ENCODE data around the gene PSORS1C2.
"Not testable (repeated sequence)": the region's sequence is repeated elsewhere in the genome, so short reads cannot be mapped to it uniquely, and the experiment has no call there.

PSORS1C2 gene

GRCh38 chr6:31138982-31139381 is at the start of gene PSORS1C2:
Gene PSORS1C2, minus strand, starts transcription at chr6:31139066. Its CDS starts 40 bp downstream, at chr6:31139026.
- no peak for DNase-seq

- no peak for DNase-seq
These were observed 48.9 kb upstream of the PSORS1C2 start for GRCh38 chr6:31187780-31188194.

GRCh38 chr6:31186052-31186734 is 47.3 kb upstream of the PSORS1C2 start:
- no peak for DNase-seq

DNA sequence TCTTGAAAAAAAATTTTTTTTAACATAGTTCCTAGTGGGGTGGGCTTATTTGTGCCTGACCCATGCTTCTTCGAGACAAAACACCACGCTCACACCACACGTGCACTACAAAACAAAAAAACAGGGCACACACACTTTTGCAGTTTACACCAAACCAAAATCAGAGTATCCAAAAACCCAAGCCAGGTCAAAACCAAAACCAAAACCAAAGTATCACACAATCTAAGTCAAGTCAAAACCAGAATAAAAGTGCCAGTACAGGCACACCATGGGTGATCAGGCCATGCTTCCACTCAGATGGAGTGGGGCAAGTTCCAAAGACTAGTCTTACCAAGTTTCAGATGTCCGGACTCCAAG is 46.8 kb upstream of the PSORS1C2 start:
- DNase-seq, result not testable (repeated sequence)

DNA sequence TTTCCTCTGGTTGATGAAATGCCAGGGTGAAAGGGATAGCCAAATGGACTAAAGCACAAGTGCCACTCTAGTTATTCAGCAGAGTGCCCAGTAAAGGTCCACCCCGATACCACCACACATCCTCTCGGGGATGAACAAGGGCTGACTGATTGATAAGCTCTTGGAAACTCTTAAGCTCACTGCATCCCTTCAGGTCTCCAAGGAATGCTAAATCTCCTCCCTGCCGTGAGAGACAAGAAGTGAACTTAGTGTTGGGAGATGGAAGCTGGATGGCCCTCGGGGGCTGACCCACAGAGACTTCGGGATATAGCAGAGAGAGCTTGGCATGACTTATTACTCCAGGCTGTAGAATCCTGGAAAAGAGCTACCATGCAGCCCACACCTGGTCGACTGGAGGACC is 45.0 kb upstream of the PSORS1C2 start:
- not testable (repeated sequence) for DNase-seq

DNA sequence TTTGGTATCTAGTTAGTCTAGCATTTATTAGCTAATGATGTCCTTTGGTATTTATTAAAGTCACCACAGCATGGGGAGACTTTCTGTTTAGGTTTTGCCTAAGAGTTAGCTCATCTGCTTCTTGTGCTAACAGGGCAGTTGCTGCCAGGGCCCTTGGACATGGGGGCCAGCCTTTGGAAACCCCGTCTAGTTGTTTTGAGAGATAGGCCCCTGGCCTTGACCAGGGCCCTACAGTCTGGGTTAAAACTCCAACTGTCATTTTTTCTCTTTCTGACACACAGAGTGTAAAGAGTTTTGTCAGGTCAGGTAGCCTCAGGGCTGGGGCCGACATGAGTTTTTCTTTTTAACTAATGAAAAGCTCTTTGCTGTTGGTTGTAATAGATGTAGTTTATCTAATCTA is 44.4 kb upstream of the PSORS1C2 start:
- DNase-seq, result not testable (repeated sequence)

DNA sequence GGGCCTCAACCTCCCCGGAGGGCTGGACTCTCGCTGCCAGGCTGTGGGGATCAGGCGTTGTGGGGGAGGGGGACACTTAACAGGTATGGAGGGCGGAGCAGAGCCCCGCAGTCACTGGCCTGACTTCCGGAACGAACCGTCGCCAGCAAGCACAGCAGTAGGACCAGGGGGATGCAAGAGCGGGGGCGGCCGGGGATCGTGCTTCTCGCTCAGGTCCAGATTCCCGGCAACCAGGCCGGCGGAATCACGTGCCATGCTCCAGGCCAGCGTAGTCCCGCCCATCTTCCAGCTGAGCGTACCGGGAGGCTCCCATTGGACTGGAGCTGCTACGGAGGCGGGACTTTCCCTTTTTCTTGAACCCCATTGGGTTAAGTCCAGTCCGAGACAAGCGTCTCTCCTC is 41.6 kb upstream of the PSORS1C2 start:
- no peak for DNase-seq

DNA sequence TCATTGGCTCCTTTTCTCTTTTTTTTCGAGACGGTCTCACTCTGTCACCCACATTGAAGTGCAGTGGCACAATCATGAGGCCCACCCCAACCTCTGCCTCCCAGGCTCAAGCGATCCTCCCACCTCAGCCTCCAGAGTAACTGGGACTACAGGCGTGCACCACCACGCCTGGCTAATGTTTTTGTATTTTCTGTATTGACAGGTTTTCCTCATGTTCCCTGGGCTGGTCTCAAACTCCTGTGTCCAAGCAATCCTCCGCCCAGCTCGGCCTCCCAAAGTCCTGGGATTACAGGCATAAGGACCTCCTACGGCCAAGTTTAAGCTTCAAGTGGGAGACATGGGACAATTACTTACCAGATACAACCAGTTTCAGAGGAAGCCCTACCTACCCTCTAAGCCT is 41.0 kb upstream of the PSORS1C2 start:
- DNase-seq, result no peak

- DNase-seq, result no peak
These were observed 40.1 kb upstream of the PSORS1C2 start for GRCh38 chr6:31179042-31179386.

DNA sequence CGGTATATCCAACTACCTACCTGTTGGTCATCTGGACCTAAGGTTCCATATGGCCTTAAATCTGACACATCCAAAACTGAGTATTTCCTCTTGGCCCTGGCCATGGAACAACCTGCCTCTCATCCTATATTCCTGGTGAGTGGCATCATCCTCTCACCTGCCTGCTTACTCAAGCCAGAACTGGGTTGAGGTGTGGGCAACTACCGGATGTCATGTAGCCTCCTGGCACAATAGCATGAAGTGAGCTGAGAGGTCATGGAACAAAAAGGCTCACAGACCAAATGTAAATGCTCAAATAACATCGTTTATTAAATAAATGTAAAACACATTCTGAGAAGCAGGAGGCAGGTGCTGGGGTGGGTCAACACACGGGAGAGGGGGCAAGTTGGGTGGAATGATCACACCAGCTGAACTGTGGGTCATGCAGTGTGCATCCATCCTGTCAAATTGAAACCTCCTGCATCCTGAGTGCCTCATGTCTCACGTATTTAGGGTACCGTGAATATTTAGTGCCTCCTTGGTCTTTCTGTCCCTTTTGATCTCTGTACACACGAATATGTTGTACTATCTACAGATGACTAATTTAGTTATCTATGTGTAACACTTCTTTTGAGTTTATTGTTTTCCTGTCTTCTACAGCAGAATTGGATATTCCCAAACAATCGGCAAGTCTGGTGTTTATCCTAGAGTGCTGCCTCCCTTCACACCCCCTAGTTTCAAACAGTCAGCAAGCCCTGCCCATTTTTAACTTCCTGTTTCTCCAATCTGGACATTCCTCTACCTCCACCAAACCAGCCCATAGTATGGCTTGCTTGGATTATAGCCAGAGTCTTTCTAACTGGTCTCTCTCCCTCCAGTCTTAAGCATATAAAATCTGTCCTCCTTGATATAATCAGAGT is 39.5 kb upstream of the PSORS1C2 start:
- DNase-seq, result no peak

GRCh38 chr6:31175971-31176370 is 37.1 kb upstream of the PSORS1C2 start:
- DNase-seq, result no peak

GRCh38 chr6:31174378-31174777 is 35.5 kb upstream of the PSORS1C2 start:
- DNase-seq, result no peak

GRCh38 chr6:31173406-31173805 is 34.5 kb upstream of the PSORS1C2 start:
- DNase-seq, result no peak

DNA sequence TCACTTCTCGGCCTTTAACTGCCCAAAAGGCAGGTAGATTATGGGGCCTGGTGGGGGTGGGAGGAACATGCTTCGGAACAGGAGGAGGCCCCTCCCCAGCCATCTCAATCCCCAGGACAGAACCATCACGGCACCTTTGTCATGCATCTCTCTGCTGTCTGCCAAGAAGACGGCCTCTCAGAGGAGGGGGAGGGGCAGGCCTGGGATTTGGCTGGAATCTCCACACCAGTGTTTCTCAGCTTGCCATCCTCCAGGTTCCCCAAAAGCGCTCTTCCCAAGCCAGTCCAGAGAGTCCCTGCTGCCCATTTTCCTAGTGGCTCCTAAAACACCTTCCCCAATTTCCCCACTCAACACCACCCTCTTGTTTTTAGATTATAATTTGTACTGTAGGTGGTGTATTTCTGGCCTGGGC is 34.1 kb upstream of the PSORS1C2 start:
- DNase-seq, result no peak

DNA sequence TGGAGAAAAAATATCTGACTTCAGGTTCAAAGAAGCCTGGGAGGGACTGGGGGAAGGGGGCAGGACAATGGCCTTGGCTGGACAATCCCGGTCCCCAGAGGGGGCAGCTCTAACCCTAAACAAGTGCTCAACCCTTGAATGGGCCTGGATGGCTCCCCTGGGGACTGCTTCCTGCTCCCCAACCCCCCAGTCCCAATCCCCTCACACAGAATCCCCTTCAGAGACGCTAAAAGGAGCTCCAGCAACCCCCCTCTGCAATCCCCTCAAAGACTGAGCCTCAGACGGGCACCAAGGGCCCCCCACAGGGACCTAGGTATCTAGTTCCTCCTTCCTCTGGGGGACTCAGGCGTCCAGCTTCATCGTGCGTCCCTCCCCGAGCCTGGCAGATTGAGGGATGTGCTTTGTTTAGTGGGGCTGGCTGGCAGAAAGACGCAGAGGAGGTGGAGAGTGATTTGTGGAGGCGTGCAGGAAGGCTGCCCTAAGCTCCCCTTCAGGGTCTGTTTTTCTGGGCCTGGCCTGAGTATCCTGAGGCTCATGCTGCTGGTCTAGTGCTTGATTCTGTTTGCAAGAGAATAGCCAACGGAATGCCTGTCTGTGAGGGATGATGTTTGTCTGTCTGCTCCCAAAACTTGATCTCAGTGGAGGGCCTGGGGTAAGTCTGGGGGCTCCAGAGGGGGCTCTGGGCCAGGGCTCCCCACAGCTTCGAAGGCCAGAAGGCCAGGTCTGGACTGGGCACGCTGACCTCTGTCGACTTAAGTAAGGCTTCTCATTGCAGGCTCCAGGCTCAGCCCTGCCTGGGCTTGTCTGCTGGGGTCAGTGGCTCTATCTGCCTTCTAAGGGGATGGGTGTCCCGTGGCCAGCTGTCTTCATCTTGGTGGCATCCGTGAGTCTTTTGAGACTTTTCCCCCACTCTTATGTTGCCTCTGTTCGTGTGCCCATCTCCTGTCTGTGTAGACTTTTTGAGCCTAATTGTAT is 33.4 kb upstream of the PSORS1C2 start:
- no peak for DNase-seq

DNA sequence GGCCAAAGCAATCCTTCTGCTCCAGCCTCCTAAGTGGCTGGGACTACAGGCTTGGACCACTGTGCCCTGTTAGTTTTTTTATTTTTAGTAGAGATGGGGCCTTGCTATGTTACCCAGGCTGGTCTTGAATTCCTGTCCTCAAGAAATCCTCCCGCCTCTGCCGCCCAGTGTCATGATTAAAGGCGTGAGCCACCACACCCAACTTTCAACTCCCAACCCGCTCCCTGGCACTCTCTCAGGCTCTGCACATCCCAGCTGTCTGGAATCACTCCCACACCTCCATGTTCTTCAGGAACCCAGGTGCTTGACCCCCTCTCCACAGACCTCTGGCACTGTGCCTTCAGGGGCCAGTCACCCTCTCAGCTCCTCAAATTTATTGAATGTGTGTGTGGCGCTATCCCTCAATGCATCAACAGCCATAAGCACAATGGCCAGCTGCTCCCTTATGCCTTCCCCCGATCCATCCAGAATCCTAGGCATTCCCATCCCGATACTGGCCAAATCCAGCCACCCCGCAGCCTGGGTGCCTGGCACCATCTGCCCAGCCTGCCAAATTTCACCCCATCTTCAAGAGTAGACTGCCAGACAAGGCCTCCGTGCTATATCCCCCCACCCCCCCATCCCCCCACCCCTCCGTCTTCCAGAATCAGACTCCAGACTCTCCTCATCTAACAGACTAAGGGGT is 32.3 kb upstream of the PSORS1C2 start:
- no peak for DNase-seq

DNA sequence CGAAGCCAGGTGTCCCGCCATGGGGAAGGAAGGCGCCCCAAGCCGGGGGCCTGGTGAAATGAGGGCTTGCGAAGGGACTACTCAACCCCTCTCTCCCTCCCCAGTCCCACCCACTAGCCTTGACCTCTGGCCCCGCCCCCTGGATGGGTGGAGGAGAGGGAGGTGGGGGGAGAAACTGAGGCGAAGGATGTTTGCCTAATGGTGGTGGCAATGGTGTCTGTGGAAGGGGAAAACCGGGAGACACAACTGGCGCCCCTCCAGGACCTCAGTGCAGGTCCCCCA is 31.7 kb upstream of the PSORS1C2 start, which contains the start of gene POU5F1:
Gene POU5F1, minus strand, starts transcription at position 83 of the 282 bp plus-strand sequence. Its CDS starts 62 bp downstream, at position 21.
- no peak for DNase-seq

GRCh38 chr6:31169858-31170599 is 31.2 kb upstream of the PSORS1C2 start:
- DNase-seq, result not testable (repeated sequence)

- no peak for DNase-seq
These were observed 30.4 kb upstream of the PSORS1C2 start for GRCh38 chr6:31169123-31169857.

DNA sequence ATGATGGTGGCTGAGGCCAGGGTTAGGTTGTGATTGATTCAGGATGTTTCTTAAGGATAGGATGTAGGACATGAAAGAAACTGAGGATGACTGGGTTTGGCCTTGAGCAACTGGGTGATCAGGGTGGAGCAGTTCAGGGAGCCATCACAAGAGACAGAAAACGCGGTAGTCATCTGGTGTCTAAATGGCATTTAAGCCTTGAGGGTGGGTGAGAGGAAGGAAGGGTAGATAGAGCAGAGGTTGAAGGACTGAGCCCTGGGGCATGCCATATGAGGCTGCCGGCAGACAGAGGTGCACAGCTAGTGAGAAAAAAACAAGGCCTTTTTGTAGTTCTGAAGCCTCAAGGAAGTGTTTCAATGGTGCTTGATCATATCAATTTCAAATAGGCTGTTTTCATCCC is 29.7 kb upstream of the PSORS1C2 start:
- DNase-seq, result no peak

GRCh38 chr6:31165986-31166385 is 27.1 kb upstream of the PSORS1C2 start:
- no peak for DNase-seq
